Loucy (cell line): ENCODE data around the gene RUFY2.

Source experiments
- H2AFZ ChIP-seq: fragments of 200-600 bp; sonication (generic); 2 replicates; pipeline ENCODE4 v1.6.0; 2016; ENCODE audit warnings: antibody characterized with exemption, mild to moderate bottlenecking, low read length, moderate library complexity
- H3F3A ChIP-seq: fragments of 200-600 bp; 2 replicates; pipeline ENCODE4 v1.6.0; 2016; ENCODE audit warnings: antibody characterized with exemption, low read depth, mild to moderate bottlenecking
- H3K27me3 ChIP-seq: fragments of 200-600 bp; sonication (generic); 2 replicates; pipeline ENCODE4 v1.6.1; 2014; ENCODE audit warnings: low read length, mild to moderate bottlenecking; ENCODE audit not compliant: insufficient read depth, poor library complexity, severe bottlenecking
- H3K36me3 ChIP-seq: fragments of 200-600 bp; sonication (generic); 2 replicates; pipeline ENCODE4 v1.6.1; 2016; ENCODE audit warnings: low read length; ENCODE audit not compliant: insufficient read depth
- H3K4me1 ChIP-seq: fragments of 200-600 bp; sonication (generic); 2 replicates; pipeline ENCODE4 v1.5.1; 2014; ENCODE audit warnings: low read length, mild to moderate bottlenecking; ENCODE audit not compliant: insufficient read depth, poor library complexity, severe bottlenecking
- H3K4me2 ChIP-seq: fragments of 200-600 bp; sonication (generic); 2 replicates; pipeline ENCODE4 v1.6.0; 2014; ENCODE audit warnings: antibody characterized with exemption, low read length, low read depth, mild to moderate bottlenecking; ENCODE audit not compliant: poor library complexity, severe bottlenecking
- H3K4me3 ChIP-seq: fragments of 200-600 bp; sonication (generic); 2 replicates; pipeline ENCODE4 v1.5.1; 2014; ENCODE audit warnings: low read length, mild to moderate bottlenecking, mixed read lengths; ENCODE audit not compliant: poor library complexity, severe bottlenecking
- H3K79me2 ChIP-seq: fragments of 200-600 bp; sonication (generic); 2 replicates; pipeline ENCODE4 v1.6.1; 2014; ENCODE audit warnings: low read length; ENCODE audit not compliant: insufficient read depth
- H3K9ac ChIP-seq: fragments of 200-600 bp; sonication (generic); 2 replicates; pipeline ENCODE4 v1.6.0; 2014; ENCODE audit warnings: mild to moderate bottlenecking, low read depth, low read length, moderate library complexity; ENCODE audit not compliant: poor library complexity, severe bottlenecking
- H3K9me2 ChIP-seq: fragments of 200-600 bp; sonication (generic); replicated peaks from 2 replicates; pipeline ENCODE4 v1.6.1; 2016; ENCODE audit warnings: low read depth, low read length, mixed read lengths
- H3K9me3 ChIP-seq: fragments of 200-600 bp; sonication (generic); 2 replicates; pipeline ENCODE4 v1.6.1; 2014; ENCODE audit warnings: mild to moderate bottlenecking, antibody characterized with exemption, low read length, low read depth; ENCODE audit not compliant: insufficient read depth
- H4K20me1 ChIP-seq: fragments of 200-600 bp; sonication (generic); 2 replicates; pipeline ENCODE4 v1.6.0; 2014; ENCODE audit warnings: antibody characterized with exemption, low read length, mild to moderate bottlenecking; ENCODE audit not compliant: insufficient read depth, poor library complexity, severe bottlenecking
- EZH2phosphoT487 ChIP-seq: fragments of 200-600 bp; IDR thresholded peaks from 2 replicates; pipeline ENCODE4 v1.6.1; 2018; ENCODE audit warnings: antibody characterized with exemption, mild to moderate bottlenecking, moderate library complexity, borderline replicate concordance
- TF ChIP-seq, protein P1 (sequence below): fragments of 200-600 bp; sonication (generic); conservative IDR thresholded peaks from 2 replicates; pipeline ENCODE4 v1.5.1; 2014; ENCODE audit warnings: mild to moderate bottlenecking, antibody characterized with exemption, low read length

The RUFY2 gene

DNA sequence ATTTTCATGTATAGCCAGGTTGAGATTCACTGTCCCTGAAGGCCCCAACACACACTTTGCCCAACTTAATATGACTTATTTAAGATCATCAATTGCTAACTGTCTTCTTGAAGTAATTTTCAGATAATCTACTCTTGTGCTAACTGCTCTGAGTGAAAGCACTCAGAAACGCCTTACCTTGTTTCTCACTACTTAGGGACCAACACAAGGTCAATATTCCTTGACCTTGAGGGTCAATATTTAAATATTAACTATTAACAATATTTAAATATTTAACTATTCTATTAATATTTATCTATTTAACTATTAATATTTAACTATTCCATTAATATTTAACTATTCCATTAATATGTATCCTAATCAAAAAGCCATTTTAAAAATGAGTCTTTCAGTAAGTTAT is 101.2 kb downstream of the RUFY2 start:
- H2AFZ ChIP-seq: no peak overlapping the region
- no peaks in the 10 kb centered on the region for H3K79me2 ChIP-seq
- H3K9ac ChIP-seq: no peak overlapping the region
- H3K27me3 ChIP-seq: no peaks in the 10 kb centered on the region
- no peak for TF ChIP-seq EZH2phosphoT487
- TF ChIP-seq, protein P1, sequence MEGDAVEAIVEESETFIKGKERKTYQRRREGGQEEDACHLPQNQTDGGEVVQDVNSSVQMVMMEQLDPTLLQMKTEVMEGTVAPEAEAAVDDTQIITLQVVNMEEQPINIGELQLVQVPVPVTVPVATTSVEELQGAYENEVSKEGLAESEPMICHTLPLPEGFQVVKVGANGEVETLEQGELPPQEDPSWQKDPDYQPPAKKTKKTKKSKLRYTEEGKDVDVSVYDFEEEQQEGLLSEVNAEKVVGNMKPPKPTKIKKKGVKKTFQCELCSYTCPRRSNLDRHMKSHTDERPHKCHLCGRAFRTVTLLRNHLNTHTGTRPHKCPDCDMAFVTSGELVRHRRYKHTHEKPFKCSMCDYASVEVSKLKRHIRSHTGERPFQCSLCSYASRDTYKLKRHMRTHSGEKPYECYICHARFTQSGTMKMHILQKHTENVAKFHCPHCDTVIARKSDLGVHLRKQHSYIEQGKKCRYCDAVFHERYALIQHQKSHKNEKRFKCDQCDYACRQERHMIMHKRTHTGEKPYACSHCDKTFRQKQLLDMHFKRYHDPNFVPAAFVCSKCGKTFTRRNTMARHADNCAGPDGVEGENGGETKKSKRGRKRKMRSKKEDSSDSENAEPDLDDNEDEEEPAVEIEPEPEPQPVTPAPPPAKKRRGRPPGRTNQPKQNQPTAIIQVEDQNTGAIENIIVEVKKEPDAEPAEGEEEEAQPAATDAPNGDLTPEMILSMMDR: no peak
- no peaks in the 10 kb centered on the region for H3K4me1 ChIP-seq
- H3K9me2 ChIP-seq: no peaks in the 10 kb centered on the region
- no peaks in the 10 kb centered on the region for H4K20me1 ChIP-seq
- H3K36me3 ChIP-seq: no peaks in the 10 kb centered on the region
- no peak overlapping the region for H3K4me2 ChIP-seq
- no peaks in the 10 kb centered on the region for H3F3A ChIP-seq
- no peaks in the 10 kb centered on the region for H3K9me3 ChIP-seq
- no peak overlapping the region for H3K4me3 ChIP-seq

DNA sequence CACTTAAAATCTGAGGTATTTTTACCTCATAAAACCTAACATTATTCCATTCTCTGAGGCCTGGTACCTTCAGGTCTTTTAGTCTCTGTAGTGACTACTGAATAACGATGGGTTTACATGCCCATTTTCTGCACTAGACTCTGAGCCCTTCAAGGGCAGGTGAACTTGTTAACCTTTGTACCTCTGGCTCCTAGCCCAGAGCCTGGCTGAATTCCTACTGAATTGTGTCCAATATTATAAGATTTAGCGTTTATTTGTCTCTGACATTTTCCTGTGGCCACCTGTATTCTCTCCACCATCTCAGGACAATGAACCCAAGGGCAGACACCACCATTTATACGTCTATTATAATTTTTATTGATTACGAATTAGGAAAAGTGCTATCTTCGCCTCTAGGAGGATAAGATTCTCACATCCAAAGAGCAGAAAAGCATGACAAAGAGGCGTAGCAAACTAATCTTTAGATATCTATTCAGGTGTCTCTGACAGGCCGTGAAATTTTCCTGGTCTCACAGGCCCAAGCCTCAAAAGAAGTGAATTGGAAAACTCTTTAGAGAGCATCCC is 103.1 kb downstream of the RUFY2 start:
- H3F3A ChIP-seq: no peaks in the 10 kb centered on the region
- no peaks in the 10 kb centered on the region for H3K79me2 ChIP-seq
- H4K20me1 ChIP-seq: no peaks in the 10 kb centered on the region
- no peaks in the 10 kb centered on the region for H3K36me3 ChIP-seq
- H3K9me3 ChIP-seq: no peaks in the 10 kb centered on the region
- no peaks in the 10 kb centered on the region for H3K4me1 ChIP-seq
- TF ChIP-seq, protein P1: no peak
- no peak for TF ChIP-seq EZH2phosphoT487
- no peak overlapping the region for H3K4me3 ChIP-seq
- no peak overlapping the region for H2AFZ ChIP-seq
- no peaks in the 10 kb centered on the region for H3K27me3 ChIP-seq
- no peaks in the 10 kb centered on the region for H3K9me2 ChIP-seq
- H3K9ac ChIP-seq: no peak overlapping the region
- H3K4me2 ChIP-seq: no peak overlapping the region

DNA sequence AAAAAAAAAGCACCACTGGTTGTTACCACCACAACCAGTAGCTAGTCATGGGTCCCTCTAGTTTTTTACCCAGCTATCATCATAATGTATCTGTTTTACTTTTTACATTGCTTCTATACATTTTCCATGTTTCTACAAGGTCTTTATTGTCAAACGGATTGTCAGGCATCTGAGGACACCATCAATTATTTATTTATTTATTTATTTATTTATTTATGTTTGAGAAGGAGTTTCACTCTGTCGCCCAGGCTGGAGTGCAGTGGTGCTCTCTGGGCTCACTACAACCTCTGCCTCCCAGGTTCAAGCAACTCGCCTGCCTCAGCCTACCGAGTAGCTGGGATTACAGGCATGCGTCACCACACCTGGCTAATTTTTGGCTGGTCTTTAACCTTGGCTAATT is 104.2 kb downstream of the RUFY2 start:
- Histone ChIP-seq H2AFZ (no peak overlapping the region), H3K4me1 (no peaks in the 10 kb centered on the region), H3K9me2 (no peaks in the 10 kb centered on the region), H3F3A (no peaks in the 10 kb centered on the region), H3K36me3 (no peaks in the 10 kb centered on the region), H3K9ac (no peak overlapping the region), H3K4me3 (no peak overlapping the region), H3K9me3 (no peaks in the 10 kb centered on the region), H3K79me2 (no peaks in the 10 kb centered on the region), H3K27me3 (no peaks in the 10 kb centered on the region), H3K4me2 (no peak overlapping the region), H4K20me1 (no peaks in the 10 kb centered on the region)
- TF ChIP-seq, protein P1: no peak
- no peak for TF ChIP-seq EZH2phosphoT487
